Measurements from ENCODE around the gene SIRT6. TPM values are rescaled to one million over a fixed set of nuclear protein-coding genes. Genes with fewer than 3 reads are reported as not detected.
"Not testable (repeated sequence)": the region's sequence is repeated elsewhere in the genome, so short reads cannot be mapped to it uniquely, and the experiment has no call there.

The SIRT6 gene
- total RNA-seq: 10 to 100 TPM; 23.5 to 37.3 TPM

GRCh38 chr19:4182084-4182810 is at the start of gene SIRT6, which contains the start of gene ANKRD24:
TSS of gene SIRT6 (minus strand) at chr19:4182563. CDS start at chr19:4182539, 24 bp downstream.
TSS of gene ANKRD24 (plus strand) at chr19:4182689. CDS start at chr19:4186426, 3,737 bp downstream.
- Histone ChIP-seq H3K4me1 (replicated peaks) (peaks cover 9% of the 10 kb centered on the region), H3K36me3 (peaks cover 0 to 3% of the 10 kb centered on the region in 2 donors), H3K4me3 (peak within 1 kb of the TSS; percentile 92 to 96), H3K9me3 (no peaks in the 10 kb centered on the region), H3K27ac (peak within 1 kb of the TSS; percentile 78 to 83), H3K27me3 (replicated peaks; ENCODE audit: insufficient read depth) (no peaks in the 10 kb centered on the region)
- intact Hi-C loops (cut with DNase I): loop anchor here (5.0 kb wide), 1 partner anchor 200 kb away; no protein-coding TSS in a partner anchor
- TF ChIP-seq POLR2A (IDR thresholded peaks at IDR 0.05): peak; percentile 65
- TF ChIP-seq CTCF (IDR thresholded peaks at IDR 0.05): peak in 2 of 4 experiments; percentile 10 to 30
- TF ChIP-seq POLR2AphosphoS5 (IDR thresholded peaks at IDR 0.05): peak; percentile 100
- peak; percentile 95 for DNase-seq (ENCODE audit: low spot score)
- under 1% methylated on average over 58 of the region's 58 CpGs for WGBS

- H3K27ac ChIP-seq; H3K9me3 ChIP-seq; H3K4me1 ChIP-seq (replicated peaks); H3K36me3 ChIP-seq; H3K27me3 ChIP-seq (replicated peaks; ENCODE audit: insufficient read depth); H3K4me3 ChIP-seq; DNase-seq (ENCODE audit: low spot score); intact Hi-C loops (cut with DNase I): not testable (repeated sequence)
- 86% methylated on average over 5 of the region's 5 CpGs for WGBS
These were observed 49.8 kb upstream of the SIRT6 start for GRCh38 chr19:4232139-4232538.

- H3K9me3 ChIP-seq; DNase-seq (ENCODE audit: low spot score); H3K27ac ChIP-seq; H3K4me1 ChIP-seq (replicated peaks); H3K36me3 ChIP-seq; H3K4me3 ChIP-seq; intact Hi-C loops (cut with DNase I); H3K27me3 ChIP-seq (replicated peaks; ENCODE audit: insufficient read depth): not testable (repeated sequence)
- 95% methylated on average over 6 of the region's 6 CpGs for WGBS
These were observed 49.2 kb upstream of the SIRT6 start for GRCh38 chr19:4231521-4231920.

- H3K4me1 ChIP-seq (replicated peaks); intact Hi-C loops (cut with DNase I); H3K9me3 ChIP-seq; H3K27me3 ChIP-seq (replicated peaks; ENCODE audit: insufficient read depth); H3K27ac ChIP-seq; H3K36me3 ChIP-seq; DNase-seq (ENCODE audit: low spot score); H3K4me3 ChIP-seq: not testable (repeated sequence)
- 88% methylated on average over 6 of the region's 6 CpGs for WGBS
These were observed 47.9 kb upstream of the SIRT6 start for GRCh38 chr19:4230237-4230636.

- Histone ChIP-seq H3K27ac (no peak within 1 kb of the TSS), H3K9me3 (no peaks in the 10 kb centered on the region), H3K36me3 (no peaks in the 10 kb centered on the region), H3K27me3 (replicated peaks; ENCODE audit: insufficient read depth) (peaks cover 5% of the 10 kb centered on the region), H3K4me3 (no peak within 1 kb of the TSS), H3K4me1 (replicated peaks) (no peaks in the 10 kb centered on the region)
- TF ChIP-seq POLR2AphosphoS5 (IDR thresholded peaks at IDR 0.05) (no peak), POLR2A (IDR thresholded peaks at IDR 0.05) (no peak), CTCF (IDR thresholded peaks at IDR 0.05) (no peak)
- WGBS: 22% methylated on average over 19 of the region's 19 CpGs
- no peak for DNase-seq (ENCODE audit: low spot score)
- intact Hi-C loops (cut with DNase I): no loop called here
These were observed 47.0 kb upstream of the SIRT6 start, which contains the start of gene EBI3 for GRCh38 chr19:4229179-4229931. TSS of gene EBI3 (plus strand) at chr19:4229523. CDS start at chr19:4229551, 28 bp downstream.

GRCh38 chr19:4228765-4229178 is 46.4 kb upstream of the SIRT6 start:
- no peak for DNase-seq (ENCODE audit: low spot score)
- 81% methylated on average over 2 of the region's 2 CpGs for WGBS
- intact Hi-C loops (cut with DNase I): no loop called here
- Histone ChIP-seq H3K27ac (no peak overlapping the region), H3K36me3 (no peaks in the 10 kb centered on the region), H3K27me3 (replicated peaks; ENCODE audit: insufficient read depth) (peaks cover 5% of the 10 kb centered on the region), H3K4me1 (replicated peaks) (no peaks in the 10 kb centered on the region), H3K9me3 (no peaks in the 10 kb centered on the region), H3K4me3 (no peak overlapping the region)
- TF ChIP-seq POLR2AphosphoS5 (IDR thresholded peaks at IDR 0.05) (no peak), CTCF (IDR thresholded peaks at IDR 0.05) (no peak), POLR2A (IDR thresholded peaks at IDR 0.05) (no peak)

All from prostate gland (tissue), 2 donors.